GM12891 (cell line): ENCODE results near the gene TUBAL3.

ENCODE experiments used
- POLR2A ChIP-seq: IDR thresholded peaks from 2 replicates; pipeline ENCODE4 v1.6.1; 2011; ENCODE audit warnings: low read depth, low read length, control low read depth
- POLR2AphosphoS5 ChIP-seq: IDR thresholded peaks from 2 replicates; pipeline ENCODE4 v1.6.1; 2011; ENCODE audit warnings: low read depth, low read length, control low read depth
- POU2F2 ChIP-seq: IDR thresholded peaks from 2 replicates; pipeline ENCODE4 v1.6.1; 2011; ENCODE audit warnings: low read depth, mild to moderate bottlenecking, control low read depth, low read length, moderate library complexity
- SPI1 ChIP-seq: IDR thresholded peaks from 2 replicates; pipeline ENCODE4 v1.6.1; 2011; ENCODE audit warnings: low read depth, low read length, control low read depth
- TAF1 ChIP-seq: IDR thresholded peaks from 2 replicates; pipeline ENCODE4 v1.6.1; 2011; ENCODE audit warnings: low read depth, low read length, control low read depth

DNA sequence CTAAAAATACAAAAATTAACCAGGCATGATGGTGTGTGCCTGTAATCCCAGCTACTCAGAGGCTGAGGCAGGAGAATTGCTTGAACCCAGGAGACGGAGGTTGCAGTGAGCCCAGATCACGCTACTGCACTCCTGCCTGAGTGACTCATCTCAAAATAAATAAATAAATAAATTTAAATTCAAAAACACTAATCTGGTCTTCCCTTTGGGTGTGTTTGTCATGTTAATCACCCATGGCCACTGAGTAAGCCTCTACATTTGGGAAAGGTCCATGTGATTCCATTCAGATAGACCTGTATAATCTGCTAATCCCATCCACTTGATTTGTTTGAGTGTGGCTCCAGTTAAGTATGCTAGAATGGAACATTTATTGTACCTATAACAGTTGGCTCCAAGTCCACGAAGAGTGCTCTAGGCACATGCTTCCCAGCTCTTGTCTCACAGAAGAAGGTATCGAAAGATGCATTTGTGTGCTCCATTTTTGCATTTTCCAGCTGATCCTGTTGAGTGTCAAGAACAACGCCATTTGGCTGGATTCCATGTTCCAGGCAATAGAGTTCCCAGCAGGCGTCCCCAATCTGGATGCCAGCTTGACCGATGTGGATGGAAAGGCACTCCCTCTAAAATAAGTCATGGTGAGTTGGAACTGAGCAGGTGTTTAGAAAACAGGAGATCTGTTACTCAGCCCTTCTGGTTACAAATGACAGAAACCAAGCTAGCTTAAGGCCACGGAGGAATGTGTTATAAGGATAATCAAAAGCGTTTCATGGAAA, 4.0 kb downstream of the TUBAL3 start:
- TF ChIP-seq POLR2A (no peak), POU2F2 (no peak), POLR2AphosphoS5 (no peak), SPI1 (no peak), TAF1 (no peak)
